Activated CD4-positive, alpha-beta T cell treated with anti-CD3 and anti-CD28 coated beads, Interleukin-2, amount 50 U/mL, for 24 hours (primary cell): ENCODE results near the gene VEGFA.
A peak's percentile ranks its signal among the peaks of the same experiment; 100 is the strongest.

ENCODE experiments used
- DNase-seq, 2 donors: peaks; one replicate each; pipeline ENCODE4 v3.0.0-alpha.2; 2020; ENCODE audit warnings: low read depth in 1 of 2, low spot score in 1 of 2

Gene VEGFA

DNA sequence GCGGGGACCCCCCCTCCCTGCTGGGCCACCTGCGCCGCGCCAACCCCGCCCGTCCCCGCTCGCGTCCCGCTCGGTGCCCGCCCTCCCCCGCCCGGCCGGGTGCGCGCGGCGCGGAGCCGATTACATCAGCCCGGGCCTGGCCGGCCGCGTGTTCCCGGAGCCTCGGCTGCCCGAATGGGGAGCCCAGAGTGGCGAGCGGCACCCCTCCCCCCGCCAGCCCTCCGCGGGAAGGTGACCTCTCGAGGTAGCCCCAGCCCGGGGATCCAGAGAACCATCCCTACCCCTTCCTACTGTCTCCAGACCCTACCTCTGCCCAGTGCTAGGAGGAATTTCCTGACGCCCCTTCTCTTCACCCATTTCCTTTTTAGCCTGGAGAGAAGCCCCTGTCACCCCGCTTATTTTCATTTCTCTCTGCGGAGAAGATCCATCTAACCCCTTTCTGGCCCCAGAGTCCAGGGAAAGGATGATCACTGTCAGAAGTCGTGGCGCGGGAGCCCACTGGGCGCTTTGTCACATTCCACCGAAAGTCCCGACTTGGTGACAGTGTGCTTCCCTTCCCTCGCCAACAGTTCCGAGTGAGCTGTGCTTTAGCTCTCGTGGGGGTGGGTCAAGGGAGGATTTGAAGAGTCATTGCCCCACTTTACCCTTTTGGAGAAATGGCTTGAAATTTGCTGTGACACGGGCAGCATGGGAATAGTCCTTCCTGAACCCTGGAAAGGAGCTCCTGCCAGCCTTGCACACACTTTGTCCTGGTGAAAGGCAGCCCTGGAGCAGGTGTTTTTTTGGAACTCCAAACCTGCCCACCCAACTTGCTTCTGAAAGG is 2.1 kb downstream of the VEGFA start:
- DNase-seq = peak; percentile 9 to 39

DNA sequence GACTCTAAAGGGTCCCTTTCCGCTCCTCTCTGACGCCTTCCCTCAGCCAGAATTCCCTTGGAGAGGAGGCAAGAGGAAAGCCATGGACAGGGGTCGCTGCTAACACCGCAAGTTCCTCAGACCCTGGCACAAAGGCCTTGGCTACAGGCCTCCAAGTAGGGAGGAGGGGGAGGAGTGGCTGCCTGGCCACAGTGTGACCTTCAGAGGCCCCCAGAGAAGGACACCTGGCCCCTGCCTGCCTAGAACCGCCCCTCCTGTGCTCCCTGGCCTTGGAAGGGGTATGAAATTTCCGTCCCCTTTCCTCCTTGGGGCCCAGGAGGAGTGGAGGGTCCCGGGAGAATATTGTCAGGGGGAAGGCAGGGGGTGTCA is 2.7 kb downstream of the VEGFA start:
- DNase-seq = no peak

DNA sequence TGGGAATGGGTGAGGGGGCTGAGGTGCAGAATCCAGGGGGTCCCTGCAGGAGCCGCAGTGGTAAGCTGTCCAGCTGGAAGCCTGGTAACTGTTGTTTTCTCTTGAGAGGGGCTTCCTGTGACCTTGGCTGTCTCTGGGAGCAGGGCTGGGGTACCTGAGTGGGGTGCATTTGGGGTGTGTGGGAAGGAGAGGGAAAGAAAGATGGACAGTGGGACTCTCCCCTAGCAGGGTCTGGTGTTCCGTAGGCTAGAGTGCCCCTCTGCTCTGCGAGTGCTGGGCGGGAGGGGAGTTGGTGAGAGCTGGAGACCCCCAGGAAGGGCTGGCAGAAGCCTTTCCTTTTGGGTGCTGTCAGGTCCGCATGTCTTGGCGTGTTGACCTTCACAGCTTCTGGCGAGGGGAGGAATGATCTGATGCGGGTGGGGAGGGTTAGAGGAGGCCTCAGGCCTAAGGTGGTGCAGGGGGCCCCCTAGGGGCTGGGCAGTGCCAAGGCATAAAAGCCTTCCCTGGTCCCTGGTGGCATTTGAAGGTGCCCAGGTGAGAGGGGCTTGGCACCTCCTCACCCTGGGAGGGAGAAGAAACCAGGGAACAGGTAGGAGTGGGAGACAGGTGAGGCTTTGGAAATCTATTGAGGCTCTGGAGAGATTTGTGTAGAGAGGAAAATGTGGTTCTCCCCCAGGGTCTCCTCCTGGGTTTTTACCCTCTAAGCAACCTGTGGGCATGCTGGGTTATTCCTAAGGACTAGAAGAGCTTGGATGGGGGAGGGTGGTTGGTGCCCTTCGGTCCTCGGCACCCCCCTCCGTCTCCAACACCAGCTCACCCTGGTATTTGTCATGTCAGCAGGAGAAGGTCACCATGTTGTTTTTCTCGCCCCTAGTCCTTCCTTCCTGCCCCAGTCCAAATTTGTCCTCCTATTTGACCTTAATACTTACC is 3.3 kb downstream of the VEGFA start:
- DNase-seq = peak; percentile 28 to 31

DNA sequence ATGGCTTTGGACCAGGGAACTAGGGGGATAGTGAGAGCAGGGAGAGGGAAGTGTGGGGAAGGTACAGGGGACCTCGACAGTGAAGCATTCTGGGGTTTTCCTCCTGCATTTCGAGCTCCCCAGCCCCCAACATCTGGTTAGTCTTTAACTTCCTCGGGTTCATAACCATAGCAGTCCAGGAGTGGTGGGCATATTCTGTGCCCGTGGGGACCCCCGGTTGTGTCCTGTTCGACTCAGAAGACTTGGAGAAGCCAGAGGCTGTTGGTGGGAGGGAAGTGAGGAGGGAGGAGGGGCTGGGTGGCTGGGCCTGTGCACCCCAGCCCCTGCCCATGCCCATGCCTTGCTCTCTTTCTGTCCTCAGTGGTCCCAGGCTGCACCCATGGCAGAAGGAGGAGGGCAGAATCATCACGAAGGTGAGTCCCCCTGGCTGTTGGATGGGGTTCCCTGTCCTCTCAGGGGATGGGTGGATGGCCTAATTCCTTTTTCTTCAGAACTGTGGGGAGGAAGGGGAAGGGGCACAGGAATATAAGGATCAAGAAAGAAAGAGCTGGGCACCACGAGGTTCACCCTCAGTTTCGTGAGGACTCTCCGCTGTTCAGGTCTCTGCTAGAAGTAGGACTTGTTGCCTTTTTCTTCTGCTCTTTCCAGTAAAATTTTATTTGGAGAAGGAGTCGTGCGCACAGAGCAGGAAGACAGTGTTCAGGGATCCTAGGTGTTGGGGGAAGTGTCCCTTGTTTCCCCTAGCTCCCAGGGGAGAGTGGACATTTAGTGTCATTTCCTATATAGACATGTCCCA is 4.2 kb downstream of the VEGFA start:
- DNase-seq = no peak

DNA sequence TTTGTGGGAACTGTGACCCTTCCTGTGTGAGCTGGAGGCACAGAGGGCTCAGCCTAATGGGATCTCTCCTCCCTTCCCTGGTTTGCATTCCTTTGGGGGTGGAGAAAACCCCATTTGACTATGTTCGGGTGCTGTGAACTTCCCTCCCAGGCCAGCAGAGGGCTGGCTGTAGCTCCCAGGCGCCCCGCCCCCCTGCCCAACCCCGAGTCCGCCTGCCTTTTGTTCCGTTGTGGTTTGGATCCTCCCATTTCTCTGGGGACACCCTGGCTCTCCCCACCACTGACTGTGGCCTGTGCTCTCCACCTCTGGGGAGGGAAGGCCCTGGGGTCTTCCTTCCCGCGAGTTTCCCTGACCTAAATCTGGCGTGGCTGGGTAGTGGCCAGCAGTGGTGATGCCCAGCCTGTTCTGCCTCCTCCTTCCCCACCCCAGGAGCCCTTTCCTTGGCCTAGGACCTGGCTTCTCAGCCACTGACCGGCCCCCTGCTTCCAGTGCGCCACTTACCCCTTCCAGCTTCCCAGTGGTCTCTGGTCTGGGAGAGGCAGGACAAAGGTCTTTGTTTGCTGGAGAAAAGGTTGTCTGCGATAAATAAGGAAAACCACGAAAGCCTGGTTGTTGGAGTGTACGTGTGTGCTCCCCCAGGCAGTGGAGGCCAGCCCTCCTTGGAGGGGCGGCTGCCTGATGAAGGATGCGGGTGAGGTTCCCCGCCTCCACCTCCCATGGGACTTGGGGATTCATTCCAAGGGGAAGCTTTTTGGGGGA is 4.9 kb downstream of the VEGFA start:
- peak; percentile 21 to 46 for DNase-seq

DNA sequence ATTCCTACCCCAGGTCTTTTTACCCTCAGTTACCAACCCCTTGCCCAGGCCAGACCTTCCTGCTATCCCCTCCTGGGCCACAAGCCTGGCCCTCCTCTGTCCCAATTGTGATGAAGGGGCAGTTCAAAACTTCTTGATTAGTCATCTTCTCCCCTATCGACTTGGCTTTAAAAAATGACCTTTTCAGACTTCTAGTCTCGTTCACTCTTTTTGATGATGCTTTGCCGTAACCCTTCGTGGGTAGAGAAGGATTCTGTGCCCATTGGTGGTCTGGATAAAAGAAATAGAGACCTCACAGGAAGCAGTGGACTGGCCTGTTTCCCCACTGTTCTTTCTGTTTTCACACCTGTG is 5.5 kb downstream of the VEGFA start:
- no peak for DNase-seq

DNA sequence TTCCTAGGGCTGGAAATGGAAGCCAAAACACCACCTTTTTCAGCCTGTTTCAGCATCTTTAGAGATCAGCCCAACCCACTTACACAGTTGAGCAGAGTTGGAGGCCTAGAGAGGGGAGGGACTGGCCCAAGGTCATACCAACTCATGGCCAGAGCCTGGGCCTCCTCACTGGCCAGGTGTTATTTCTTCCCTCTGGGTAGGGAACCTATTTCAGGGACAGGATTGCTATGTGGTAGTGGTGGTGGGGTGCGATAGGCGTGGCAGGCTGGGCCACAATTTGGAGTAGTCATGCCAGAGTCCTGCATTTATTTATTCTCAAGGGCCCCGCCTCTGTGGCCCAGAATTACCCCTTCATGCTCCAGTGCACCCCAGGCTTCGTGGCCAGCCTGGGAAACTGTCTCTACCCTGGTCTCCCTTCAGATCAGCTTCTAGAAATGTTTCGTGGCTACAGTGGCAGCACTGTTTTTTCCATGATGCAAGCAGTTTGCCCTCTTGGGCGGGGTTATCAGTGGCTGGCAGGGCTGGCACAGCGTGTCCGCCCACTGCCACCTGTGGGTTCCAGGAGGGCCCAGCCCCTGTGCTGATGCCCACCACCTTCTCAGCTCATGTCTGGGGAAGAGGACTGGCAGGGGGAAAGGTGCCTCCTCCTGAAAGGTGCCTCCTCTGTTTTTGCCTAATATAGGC is 6.2 kb downstream of the VEGFA start:
- DNase-seq = no peak

DNA sequence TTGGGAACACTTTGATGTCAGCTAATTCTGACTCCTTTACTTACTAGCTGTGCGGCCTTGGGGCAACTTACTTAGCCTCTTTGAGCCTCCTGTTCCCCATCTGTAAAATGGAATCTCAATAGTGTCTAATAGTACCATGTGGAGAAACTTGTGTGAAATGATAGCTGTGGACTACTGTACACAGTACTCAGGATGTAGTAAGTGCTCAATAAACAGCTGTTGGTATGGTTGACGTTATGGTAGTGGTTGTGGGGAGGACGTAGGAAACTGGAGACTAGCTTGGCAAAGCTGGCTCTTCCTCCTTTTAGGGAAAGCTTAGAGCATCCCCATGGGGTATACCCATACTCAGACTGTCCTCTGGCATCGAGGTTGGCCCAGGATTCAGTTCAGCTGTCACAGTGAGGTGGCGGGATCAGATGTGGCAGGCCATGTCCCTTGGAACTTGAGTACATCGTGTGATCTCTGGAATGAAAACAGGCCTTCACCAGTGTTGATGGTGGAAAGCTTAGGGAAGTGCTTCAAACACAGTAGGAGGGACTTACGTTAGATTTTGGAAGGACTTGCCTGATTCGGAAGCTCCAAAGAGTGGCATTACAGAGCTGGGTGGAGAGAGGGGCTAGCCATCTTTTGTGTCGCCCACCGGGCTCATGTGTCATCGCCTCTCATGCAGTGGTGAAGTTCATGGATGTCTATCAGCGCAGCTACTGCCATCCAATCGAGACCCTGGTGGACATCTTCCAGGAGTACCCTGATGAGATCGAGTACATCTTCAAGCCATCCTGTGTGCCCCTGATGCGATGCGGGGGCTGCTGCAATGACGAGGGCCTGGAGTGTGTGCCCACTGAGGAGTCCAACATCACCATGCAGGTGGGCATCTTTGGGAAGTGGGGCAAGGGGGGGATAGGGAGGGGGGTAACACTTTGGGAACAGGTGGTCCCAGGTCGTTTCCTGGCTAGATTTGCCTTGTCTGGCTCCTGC is 7.1 kb downstream of the VEGFA start:
- DNase-seq = no peak

DNA sequence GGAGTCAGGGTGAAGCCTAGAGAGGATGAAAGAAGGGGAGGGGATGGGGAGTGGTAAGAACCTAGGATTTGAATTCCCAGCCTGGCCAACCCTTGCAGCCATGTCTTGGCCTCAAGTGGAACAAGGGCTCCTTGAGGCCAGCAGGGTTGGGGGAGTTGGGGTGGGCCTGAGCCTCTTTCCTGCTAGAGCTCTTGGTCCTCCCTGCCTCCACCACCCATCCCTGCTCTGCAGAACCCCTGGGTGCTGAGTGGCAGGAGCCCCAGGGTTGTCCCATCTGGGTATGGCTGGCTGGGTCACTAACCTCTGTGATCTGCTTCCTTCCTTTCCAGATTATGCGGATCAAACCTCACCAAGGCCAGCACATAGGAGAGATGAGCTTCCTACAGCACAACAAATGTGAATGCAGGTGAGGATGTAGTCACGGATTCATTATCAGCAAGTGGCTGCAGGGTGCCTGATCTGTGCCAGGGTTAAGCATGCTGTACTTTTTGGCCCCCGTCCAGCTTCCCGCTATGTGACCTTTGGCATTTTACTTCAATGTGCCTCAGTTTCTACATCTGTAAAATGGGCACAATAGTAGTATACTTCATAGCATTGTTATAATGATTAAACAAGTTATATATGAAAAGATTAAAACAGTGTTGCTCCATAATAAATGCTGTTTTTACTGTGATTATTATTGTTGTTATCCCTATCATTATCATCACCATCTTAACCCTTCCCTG is 8.3 kb downstream of the VEGFA start:
- DNase-seq = no peak

DNA sequence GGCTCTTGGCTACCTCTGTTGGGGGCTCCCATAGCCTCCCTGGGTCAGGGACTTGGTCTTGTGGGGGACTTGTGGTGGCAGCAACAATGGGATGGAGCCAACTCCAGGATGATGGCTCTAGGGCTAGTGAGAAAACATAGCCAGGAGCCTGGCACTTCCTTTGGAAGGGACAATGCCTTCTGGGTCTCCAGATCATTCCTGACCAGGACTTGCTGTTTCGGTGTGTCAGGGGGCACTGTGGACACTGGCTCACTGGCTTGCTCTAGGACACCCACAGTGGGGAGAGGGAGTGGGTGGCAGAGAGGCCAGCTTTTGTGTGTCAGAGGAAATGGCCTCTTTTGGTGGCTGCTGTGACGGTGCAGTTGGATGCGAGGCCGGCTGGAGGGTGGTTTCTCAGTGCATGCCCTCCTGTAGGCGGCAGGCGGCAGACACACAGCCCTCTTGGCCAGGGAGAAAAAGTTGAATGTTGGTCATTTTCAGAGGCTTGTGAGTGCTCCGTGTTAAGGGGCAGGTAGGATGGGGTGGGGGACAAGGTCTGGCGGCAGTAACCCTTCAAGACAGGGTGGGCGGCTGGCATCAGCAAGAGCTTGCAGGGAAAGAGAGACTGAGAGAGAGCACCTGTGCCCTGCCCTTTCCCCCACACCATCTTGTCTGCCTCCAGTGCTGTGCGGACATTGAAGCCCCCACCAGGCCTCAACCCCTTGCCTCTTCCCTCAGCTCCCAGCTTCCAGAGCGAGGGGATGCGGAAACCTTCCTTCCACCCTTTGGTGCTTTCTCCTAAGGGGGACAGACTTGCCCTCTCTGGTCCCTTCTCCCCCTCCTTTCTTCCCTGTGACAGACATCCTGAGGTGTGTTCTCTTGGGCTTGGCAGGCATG is 9.2 kb downstream of the VEGFA start:
- no peak for DNase-seq

DNA sequence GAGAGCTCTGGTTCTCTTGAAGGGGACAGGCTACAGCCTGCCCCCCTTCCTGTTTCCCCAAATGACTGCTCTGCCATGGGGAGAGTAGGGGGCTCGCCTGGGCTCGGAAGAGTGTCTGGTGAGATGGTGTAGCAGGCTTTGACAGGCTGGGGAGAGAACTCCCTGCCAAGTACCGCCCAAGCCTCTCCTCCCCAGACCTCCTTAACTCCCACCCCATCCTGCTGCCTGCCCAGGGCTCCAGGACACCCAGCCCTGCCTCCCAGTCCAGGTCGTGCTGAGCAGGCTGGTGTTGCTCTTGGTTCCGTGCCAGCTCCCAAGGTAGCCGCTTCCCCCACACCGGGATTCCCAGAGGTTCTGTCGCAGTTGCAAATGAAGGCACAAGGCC is 9.8 kb downstream of the VEGFA start:
- DNase-seq = no peak

DNA sequence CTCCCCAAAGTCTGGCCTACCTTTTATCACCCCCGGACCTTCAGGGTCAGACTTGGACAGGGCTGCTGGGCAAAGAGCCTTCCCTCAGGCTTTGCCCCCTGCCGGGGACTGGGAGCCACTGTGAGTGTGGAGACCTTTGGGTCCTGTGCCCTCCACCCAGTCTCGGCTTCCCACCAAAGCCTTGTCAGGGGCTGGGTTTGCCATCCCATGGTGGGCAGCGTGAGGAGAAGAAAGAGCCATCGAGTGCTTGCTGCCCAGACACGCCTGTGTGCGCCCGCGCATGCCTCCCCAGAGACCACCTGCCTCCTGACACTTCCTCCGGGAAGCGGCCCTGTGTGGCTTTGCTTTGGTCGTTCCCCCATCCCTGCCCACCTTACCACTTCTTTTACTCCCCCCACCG is 10.3 kb downstream of the VEGFA start:
- DNase-seq = no peak

DNA sequence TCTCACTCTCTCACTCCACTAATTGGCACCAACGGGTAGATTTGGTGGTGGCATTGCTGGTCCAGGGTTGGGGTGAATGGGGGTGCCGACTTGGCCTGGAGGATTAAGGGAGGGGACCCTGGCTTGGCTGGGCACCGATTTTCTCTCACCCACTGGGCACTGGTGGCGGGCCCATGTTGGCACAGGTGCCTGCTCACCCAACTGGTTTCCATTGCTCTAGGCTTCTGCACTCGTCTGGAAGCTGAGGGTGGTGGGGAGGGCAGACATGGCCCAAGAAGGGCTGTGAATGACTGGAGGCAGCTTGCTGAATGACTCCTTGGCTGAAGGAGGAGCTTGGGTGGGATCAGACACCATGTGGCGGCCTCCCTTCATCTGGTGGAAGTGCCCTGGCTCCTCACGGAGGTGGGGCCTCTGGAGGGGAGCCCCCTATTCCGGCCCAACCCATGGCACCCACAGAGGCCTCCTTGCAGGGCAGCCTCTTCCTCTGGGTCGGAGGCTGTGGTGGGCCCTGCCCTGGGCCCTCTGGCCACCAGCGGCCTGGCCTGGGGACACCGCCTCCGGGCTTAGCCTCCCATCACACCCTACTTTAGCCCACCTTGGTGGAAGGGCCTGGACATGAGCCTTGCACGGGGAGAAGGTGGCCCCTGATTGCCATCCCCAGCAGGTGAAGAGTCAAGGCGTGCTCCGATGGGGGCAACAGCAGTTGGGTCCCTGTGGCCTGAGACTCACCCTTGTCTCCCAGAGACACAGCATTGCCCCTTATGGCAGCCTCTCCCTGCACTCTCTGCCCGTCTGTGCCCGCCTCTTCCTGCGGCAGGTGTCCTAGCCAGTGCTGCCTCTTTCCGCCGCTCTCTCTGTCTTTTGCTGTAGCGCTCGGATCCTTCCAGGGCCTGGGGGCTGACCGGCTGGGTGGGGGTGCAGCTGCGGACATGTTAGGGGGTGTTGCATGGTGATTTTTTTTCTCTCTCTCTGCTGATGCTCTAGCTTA is 11.2 kb downstream of the VEGFA start:
- DNase-seq = no peak

DNA sequence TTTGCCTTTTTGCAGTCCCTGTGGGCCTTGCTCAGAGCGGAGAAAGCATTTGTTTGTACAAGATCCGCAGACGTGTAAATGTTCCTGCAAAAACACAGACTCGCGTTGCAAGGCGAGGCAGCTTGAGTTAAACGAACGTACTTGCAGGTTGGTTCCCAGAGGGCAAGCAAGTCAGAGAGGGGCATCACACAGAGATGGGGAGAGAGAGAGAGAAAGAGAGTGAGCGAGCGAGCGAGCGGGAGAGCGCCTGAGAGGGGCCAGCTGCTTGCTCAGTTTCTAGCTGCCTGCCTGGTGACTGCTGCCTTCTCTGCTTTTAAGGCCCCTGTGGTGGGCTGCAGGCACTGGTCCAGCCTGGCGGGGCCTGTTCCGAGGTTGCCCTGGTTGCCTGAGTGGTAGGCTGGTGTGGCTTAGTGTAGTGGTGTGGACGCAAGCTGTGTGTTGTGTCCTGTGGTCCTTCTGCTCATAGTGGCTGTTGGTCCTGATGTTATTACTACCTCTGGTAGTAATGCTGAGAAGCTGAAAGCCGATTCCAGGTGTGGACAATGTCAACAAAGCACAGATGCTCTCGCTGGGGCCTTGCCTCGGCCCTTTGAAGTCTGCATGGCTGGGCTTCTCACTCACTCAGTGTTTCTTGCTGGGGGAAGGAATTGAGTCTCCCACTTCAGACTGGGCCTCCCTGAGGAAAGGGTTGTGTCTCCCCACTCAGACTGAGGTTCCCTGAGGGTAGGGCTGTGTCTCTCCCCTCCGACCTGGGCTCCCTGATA is 12.1 kb downstream of the VEGFA start:
- no peak for DNase-seq

DNA sequence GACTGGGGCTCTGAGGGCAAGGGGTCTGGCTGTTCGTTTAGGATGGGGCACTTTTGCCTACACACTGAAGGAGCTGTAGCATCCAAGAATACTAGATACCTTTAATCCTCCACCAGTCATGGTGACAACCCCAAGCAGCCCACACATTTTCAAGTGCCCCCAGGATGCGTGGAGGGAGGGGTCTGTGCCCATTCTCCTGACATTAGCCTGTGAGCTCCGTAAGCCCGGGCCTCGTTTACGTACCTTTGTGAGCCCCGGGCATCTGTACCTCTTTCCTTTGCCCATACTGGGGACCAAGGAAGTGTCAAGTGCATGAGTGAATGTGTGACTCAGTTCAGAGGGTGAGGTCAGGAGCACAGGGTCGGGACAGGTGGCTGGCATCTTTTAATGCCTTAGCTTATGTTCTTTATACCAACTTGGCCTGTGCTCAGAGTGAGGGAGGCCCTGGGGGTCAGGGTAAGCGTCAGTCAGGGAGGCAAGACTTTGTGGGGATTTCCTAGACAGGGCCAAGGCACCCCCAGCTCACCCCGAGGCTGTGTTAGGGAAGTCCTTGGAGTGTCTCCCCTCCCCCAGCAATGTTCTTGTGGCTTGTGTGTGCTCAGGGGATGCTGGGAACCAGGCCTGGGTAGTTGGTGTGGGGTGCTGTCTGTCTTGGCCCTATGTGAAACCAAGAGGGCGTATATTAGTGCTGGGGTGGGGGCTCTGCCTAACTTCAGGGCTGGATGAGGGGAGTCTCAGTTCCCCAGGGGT is 12.9 kb downstream of the VEGFA start:
- no peak for DNase-seq
